Loucy (cell line): ENCODE data around the gene KITLG.

Source experiments
- H2AFZ ChIP-seq: fragments of 200-600 bp; sonication (generic); 2 replicates; pipeline ENCODE4 v1.6.0; 2016; ENCODE audit warnings: antibody characterized with exemption, mild to moderate bottlenecking, low read length, moderate library complexity
- H3F3A ChIP-seq: fragments of 200-600 bp; 2 replicates; pipeline ENCODE4 v1.6.0; 2016; ENCODE audit warnings: antibody characterized with exemption, low read depth, mild to moderate bottlenecking
- H3K27me3 ChIP-seq: fragments of 200-600 bp; sonication (generic); 2 replicates; pipeline ENCODE4 v1.6.1; 2014; ENCODE audit warnings: low read length, mild to moderate bottlenecking; ENCODE audit not compliant: insufficient read depth, poor library complexity, severe bottlenecking
- H3K36me3 ChIP-seq: fragments of 200-600 bp; sonication (generic); 2 replicates; pipeline ENCODE4 v1.6.1; 2016; ENCODE audit warnings: low read length; ENCODE audit not compliant: insufficient read depth
- H3K4me1 ChIP-seq: fragments of 200-600 bp; sonication (generic); 2 replicates; pipeline ENCODE4 v1.5.1; 2014; ENCODE audit warnings: low read length, mild to moderate bottlenecking; ENCODE audit not compliant: insufficient read depth, poor library complexity, severe bottlenecking
- H3K4me2 ChIP-seq: fragments of 200-600 bp; sonication (generic); 2 replicates; pipeline ENCODE4 v1.6.0; 2014; ENCODE audit warnings: antibody characterized with exemption, low read length, low read depth, mild to moderate bottlenecking; ENCODE audit not compliant: poor library complexity, severe bottlenecking
- H3K4me3 ChIP-seq: fragments of 200-600 bp; sonication (generic); 2 replicates; pipeline ENCODE4 v1.5.1; 2014; ENCODE audit warnings: low read length, mild to moderate bottlenecking, mixed read lengths; ENCODE audit not compliant: poor library complexity, severe bottlenecking
- H3K79me2 ChIP-seq: fragments of 200-600 bp; sonication (generic); 2 replicates; pipeline ENCODE4 v1.6.1; 2014; ENCODE audit warnings: low read length; ENCODE audit not compliant: insufficient read depth
- H3K9ac ChIP-seq: fragments of 200-600 bp; sonication (generic); 2 replicates; pipeline ENCODE4 v1.6.0; 2014; ENCODE audit warnings: mild to moderate bottlenecking, low read depth, low read length, moderate library complexity; ENCODE audit not compliant: poor library complexity, severe bottlenecking
- H3K9me2 ChIP-seq: fragments of 200-600 bp; sonication (generic); replicated peaks from 2 replicates; pipeline ENCODE4 v1.6.1; 2016; ENCODE audit warnings: low read depth, low read length, mixed read lengths
- H3K9me3 ChIP-seq: fragments of 200-600 bp; sonication (generic); 2 replicates; pipeline ENCODE4 v1.6.1; 2014; ENCODE audit warnings: mild to moderate bottlenecking, antibody characterized with exemption, low read length, low read depth; ENCODE audit not compliant: insufficient read depth
- H4K20me1 ChIP-seq: fragments of 200-600 bp; sonication (generic); 2 replicates; pipeline ENCODE4 v1.6.0; 2014; ENCODE audit warnings: antibody characterized with exemption, low read length, mild to moderate bottlenecking; ENCODE audit not compliant: insufficient read depth, poor library complexity, severe bottlenecking
- CTCF ChIP-seq: fragments of 200-600 bp; sonication (generic); conservative IDR thresholded peaks from 2 replicates; pipeline ENCODE4 v1.5.1; 2014; ENCODE audit warnings: mild to moderate bottlenecking, antibody characterized with exemption, low read length
- EZH2phosphoT487 ChIP-seq: fragments of 200-600 bp; IDR thresholded peaks from 2 replicates; pipeline ENCODE4 v1.6.1; 2018; ENCODE audit warnings: antibody characterized with exemption, mild to moderate bottlenecking, moderate library complexity, borderline replicate concordance

The KITLG gene

GRCh38 chr12:88530868-88531267, 49.4 kb downstream of the KITLG start:
- TF ChIP-seq EZH2phosphoT487 = no peak
- H3K36me3 ChIP-seq = no peaks in the 10 kb centered on the region
- no peaks in the 10 kb centered on the region for H3F3A ChIP-seq
- H3K4me2 ChIP-seq = no peak overlapping the region
- H3K9ac ChIP-seq = no peak overlapping the region
- H3K4me1 ChIP-seq = no peaks in the 10 kb centered on the region
- no peaks in the 10 kb centered on the region for H3K79me2 ChIP-seq
- no peaks in the 10 kb centered on the region for H3K27me3 ChIP-seq
- no peaks in the 10 kb centered on the region for H3K9me2 ChIP-seq
- H3K9me3 ChIP-seq = no peaks in the 10 kb centered on the region
- H4K20me1 ChIP-seq = no peaks in the 10 kb centered on the region
- H3K4me3 ChIP-seq = no peak overlapping the region
- H2AFZ ChIP-seq = no peak overlapping the region

GRCh38 chr12:88529531-88530488, 50.5 kb downstream of the KITLG start:
- no peak overlapping the region for H3K4me2 ChIP-seq
- no peaks in the 10 kb centered on the region for H4K20me1 ChIP-seq
- H3K4me3 ChIP-seq = no peak overlapping the region
- H3K9me3 ChIP-seq = no peaks in the 10 kb centered on the region
- H3K4me1 ChIP-seq = no peaks in the 10 kb centered on the region
- no peaks in the 10 kb centered on the region for H3K9me2 ChIP-seq
- H3K9ac ChIP-seq = no peak overlapping the region
- no peaks in the 10 kb centered on the region for H3F3A ChIP-seq
- no peaks in the 10 kb centered on the region for H3K79me2 ChIP-seq
- TF ChIP-seq CTCF = no peak
- no peak for TF ChIP-seq EZH2phosphoT487
- H3K36me3 ChIP-seq = no peaks in the 10 kb centered on the region
- no peak overlapping the region for H2AFZ ChIP-seq
- no peaks in the 10 kb centered on the region for H3K27me3 ChIP-seq

GRCh38 chr12:88522961-88523360, 57.3 kb downstream of the KITLG start:
- Histone ChIP-seq H3K27me3 (no peaks in the 10 kb centered on the region), H2AFZ (no peak overlapping the region), H3F3A (no peaks in the 10 kb centered on the region), H3K4me2 (no peak overlapping the region), H3K4me1 (no peaks in the 10 kb centered on the region), H3K36me3 (no peaks in the 10 kb centered on the region), H3K9ac (no peak overlapping the region), H3K79me2 (no peaks in the 10 kb centered on the region), H3K4me3 (no peak overlapping the region), H3K9me2 (no peaks in the 10 kb centered on the region), H3K9me3 (no peaks in the 10 kb centered on the region), H4K20me1 (no peaks in the 10 kb centered on the region)
- TF ChIP-seq CTCF = no peak
- TF ChIP-seq EZH2phosphoT487 = no peak

GRCh38 chr12:88520436-88520820, 59.8 kb downstream of the KITLG start:
- Histone ChIP-seq H3K4me2 (no peak overlapping the region), H2AFZ (no peak overlapping the region), H3K79me2 (no peaks in the 10 kb centered on the region), H3F3A (no peaks in the 10 kb centered on the region), H3K36me3 (no peaks in the 10 kb centered on the region), H3K9me3 (no peaks in the 10 kb centered on the region), H3K9ac (no peak overlapping the region), H3K27me3 (no peaks in the 10 kb centered on the region), H3K4me3 (no peak overlapping the region), H3K4me1 (no peaks in the 10 kb centered on the region), H3K9me2 (no peaks in the 10 kb centered on the region), H4K20me1 (no peaks in the 10 kb centered on the region)
- TF ChIP-seq EZH2phosphoT487 (no peak), CTCF (no peak)
